Panc1 (cell line): ENCODE data around the gene PPP1R36. TPM values are rescaled to one million over a fixed set of nuclear protein-coding genes. Genes with fewer than 3 reads are reported as not detected.

Experiments
- ATAC-seq: fragments of 200-7000 bp; cut with Tn5 transposase; 2 replicates; pipeline ENCODE4 v1.9.1; 2020; ENCODE audit warnings: mild to moderate bottlenecking, moderate library complexity
- BruUV-seq: library from RNA; stranded (reverse); fragments of 400-500 nt; replicated peaks from 2 replicates; lab custom pipeline; 2021; lab: Mats Ljungman, UMichigan
- CTCF ChIA-PET: fragments of 300-600 bp; sonication (Branson Sonifier 250); formaldehyde crosslinking; loops from one replicate; lab custom pipeline; 2022; ENCODE audit warnings: antibody characterized with exemption; lab: Charles Lee
- POLR2A ChIA-PET: fragments of 300-600 bp; sonication (Branson Sonifier 250); formaldehyde crosslinking; loops from one replicate; lab custom pipeline; 2022; ENCODE audit warnings: antibody characterized with exemption; lab: Charles Lee
- DNase-seq: peaks from one replicate; pipeline ENCODE4 v3.0.0-alpha.2; 2010; ENCODE audit warnings: low read depth, low spot score
- H3K27ac ChIP-seq: 2 replicates; pipeline ENCODE4 v1.5.1; 2011; ENCODE audit warnings: mild to moderate bottlenecking, low read length, inconsistent platforms
- H3K27me3 ChIP-seq: fragments of 200-500 bp; sonication (Bioruptor generic); 2 replicates; pipeline ENCODE4 v1.6.0; 2014; ENCODE audit warnings: low read length, inconsistent platforms; ENCODE audit not compliant: control insufficient read depth, insufficient read depth
- H3K36me3 ChIP-seq: fragments of 200-500 bp; sonication (Bioruptor generic); 2 replicates; pipeline ENCODE4 v1.5.1; 2014; ENCODE audit warnings: inconsistent platforms, mild to moderate bottlenecking, low read length, moderate library complexity; ENCODE audit not compliant: control insufficient read depth, insufficient read depth
- H3K4me1 ChIP-seq: 2 replicates; pipeline ENCODE4 v1.5.1; 2011; ENCODE audit warnings: inconsistent platforms, mild to moderate bottlenecking, low read length, moderate library complexity; ENCODE audit not compliant: control insufficient read depth, insufficient read depth
- H3K4me3 ChIP-seq, 2 experiments: 2 replicates each; pipeline ENCODE4 v1.5.1; 2011 to 2012; ENCODE audit warnings: low read depth in 2 of 2, low read length in 2 of 2, mild to moderate bottlenecking in 2 of 2, inconsistent platforms in 1 of 2, moderate library complexity in 1 of 2
- H3K9me3 ChIP-seq: fragments of 200-500 bp; sonication (Bioruptor generic); 2 replicates; pipeline ENCODE4 v1.5.1; 2014; ENCODE audit warnings: low read depth, mild to moderate bottlenecking, inconsistent platforms, low read length, moderate library complexity; ENCODE audit not compliant: control insufficient read depth, insufficient read depth
- POLR2AphosphoS5 ChIP-seq: IDR thresholded peaks from 2 replicates; pipeline ENCODE4 v1.6.1; 2012; ENCODE audit warnings: mild to moderate bottlenecking, low read depth, low read length, moderate library complexity
- SIN3A ChIP-seq: IDR thresholded peaks from 2 replicates; pipeline ENCODE4 v1.6.1; 2012; ENCODE audit warnings: low read depth, mild to moderate bottlenecking, low read length, moderate library complexity, borderline replicate concordance; ENCODE audit not compliant: insufficient read depth
- TCF7L2 ChIP-seq: IDR thresholded peaks from 2 replicates; pipeline ENCODE4 v1.6.1; 2011; ENCODE audit warnings: mild to moderate bottlenecking, low read depth, low read length, inconsistent platforms
- in situ Hi-C: cut with HindIII; loops from 2 replicates; pipeline ENCODE4 v1.10.0; 2016; ENCODE audit warnings: low sequenced_read_pairs, low pct_unique_long_range_greater_than_20kb
- intact Hi-C: fragments of 100-400 bp; cut with micrococcal nuclease; formaldehyde crosslinking; loops from one replicate; pipeline ENCODE4 v1.10.0; 2022; ENCODE audit not compliant: unreplicated experiment
- total RNA-seq: library from RNA; stranded (reverse); gene quantifications from one replicate; pipeline ENCODE4 v1.2.1, GENCODE V29; 2021; ENCODE audit not compliant: unreplicated experiment
- TF ChIP-seq, protein P1 (sequence below): fragments of 450-650 bp; IDR thresholded peaks from 2 replicates; pipeline ENCODE4 v1.5.1; 2017; ENCODE audit warnings: mild to moderate bottlenecking
- TF ChIP-seq, protein P2 (sequence below), 2 experiments: IDR thresholded peaks; 2 replicates each; pipeline ENCODE4 v1.6.1; 2011 to 2012; ENCODE audit warnings: low read depth in 2 of 2, control low read depth in 1 of 2, low read length in 1 of 2, mild to moderate bottlenecking in 1 of 2, moderate library complexity in 1 of 2; ENCODE audit not compliant: insufficient read depth in 1 of 2

Gene PPP1R36
- total RNA-seq, 1 experiment from 2014 or later, result 0.69 TPM

DNA sequence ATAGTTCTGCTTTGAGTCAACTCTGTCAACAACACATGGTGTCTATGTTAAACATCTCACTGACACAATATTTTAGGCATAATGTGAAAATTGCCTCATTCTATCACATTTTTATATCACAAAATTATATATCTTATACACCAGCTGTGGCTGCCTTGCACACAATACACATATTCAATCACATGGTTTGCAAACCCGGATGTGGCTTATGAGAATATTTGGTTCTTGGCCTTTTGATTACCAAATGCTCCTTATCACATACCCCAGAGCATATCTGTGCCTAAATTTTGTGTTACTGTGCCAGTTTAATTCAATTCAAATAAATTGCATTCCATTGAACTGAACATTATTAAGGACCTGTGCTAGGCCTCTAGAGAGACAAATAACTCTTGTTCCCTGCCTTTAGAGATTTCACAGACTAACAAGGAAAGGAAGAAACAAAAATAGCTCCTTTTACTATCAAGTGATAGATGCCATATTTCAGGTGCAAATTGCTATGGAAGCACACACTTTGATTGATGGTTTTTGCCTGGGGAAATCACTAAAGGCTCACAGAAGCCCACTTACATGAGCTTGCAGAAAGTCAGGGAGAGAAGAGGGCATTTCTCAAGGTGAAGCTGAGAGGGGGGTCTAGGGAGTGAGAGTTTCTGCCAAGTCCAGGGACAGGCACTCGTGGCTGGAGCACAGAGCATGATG, 63.4 kb downstream of the PPP1R36 start:
- ChIA-PET CTCF (no interaction called here), POLR2A (no interaction called here)
- Histone ChIP-seq H3K4me1 (no peaks in the 10 kb centered on the region; the same call in 1 of the 2 replicates), H3K27me3 (no peaks in the 10 kb centered on the region), H3K27ac (no peak overlapping the region), H3K36me3 (no peaks in the 10 kb centered on the region), H3K9me3 (no peaks in the 10 kb centered on the region), H3K4me3 (no peak overlapping the region)
- intact Hi-C loops, result no loop called here
- TF ChIP-seq, protein P1, sequence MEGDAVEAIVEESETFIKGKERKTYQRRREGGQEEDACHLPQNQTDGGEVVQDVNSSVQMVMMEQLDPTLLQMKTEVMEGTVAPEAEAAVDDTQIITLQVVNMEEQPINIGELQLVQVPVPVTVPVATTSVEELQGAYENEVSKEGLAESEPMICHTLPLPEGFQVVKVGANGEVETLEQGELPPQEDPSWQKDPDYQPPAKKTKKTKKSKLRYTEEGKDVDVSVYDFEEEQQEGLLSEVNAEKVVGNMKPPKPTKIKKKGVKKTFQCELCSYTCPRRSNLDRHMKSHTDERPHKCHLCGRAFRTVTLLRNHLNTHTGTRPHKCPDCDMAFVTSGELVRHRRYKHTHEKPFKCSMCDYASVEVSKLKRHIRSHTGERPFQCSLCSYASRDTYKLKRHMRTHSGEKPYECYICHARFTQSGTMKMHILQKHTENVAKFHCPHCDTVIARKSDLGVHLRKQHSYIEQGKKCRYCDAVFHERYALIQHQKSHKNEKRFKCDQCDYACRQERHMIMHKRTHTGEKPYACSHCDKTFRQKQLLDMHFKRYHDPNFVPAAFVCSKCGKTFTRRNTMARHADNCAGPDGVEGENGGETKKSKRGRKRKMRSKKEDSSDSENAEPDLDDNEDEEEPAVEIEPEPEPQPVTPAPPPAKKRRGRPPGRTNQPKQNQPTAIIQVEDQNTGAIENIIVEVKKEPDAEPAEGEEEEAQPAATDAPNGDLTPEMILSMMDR, result no peak
- TF ChIP-seq POLR2AphosphoS5 (no peak), SIN3A (no peak), TCF7L2 (no peak)
- TF ChIP-seq, protein P2, sequence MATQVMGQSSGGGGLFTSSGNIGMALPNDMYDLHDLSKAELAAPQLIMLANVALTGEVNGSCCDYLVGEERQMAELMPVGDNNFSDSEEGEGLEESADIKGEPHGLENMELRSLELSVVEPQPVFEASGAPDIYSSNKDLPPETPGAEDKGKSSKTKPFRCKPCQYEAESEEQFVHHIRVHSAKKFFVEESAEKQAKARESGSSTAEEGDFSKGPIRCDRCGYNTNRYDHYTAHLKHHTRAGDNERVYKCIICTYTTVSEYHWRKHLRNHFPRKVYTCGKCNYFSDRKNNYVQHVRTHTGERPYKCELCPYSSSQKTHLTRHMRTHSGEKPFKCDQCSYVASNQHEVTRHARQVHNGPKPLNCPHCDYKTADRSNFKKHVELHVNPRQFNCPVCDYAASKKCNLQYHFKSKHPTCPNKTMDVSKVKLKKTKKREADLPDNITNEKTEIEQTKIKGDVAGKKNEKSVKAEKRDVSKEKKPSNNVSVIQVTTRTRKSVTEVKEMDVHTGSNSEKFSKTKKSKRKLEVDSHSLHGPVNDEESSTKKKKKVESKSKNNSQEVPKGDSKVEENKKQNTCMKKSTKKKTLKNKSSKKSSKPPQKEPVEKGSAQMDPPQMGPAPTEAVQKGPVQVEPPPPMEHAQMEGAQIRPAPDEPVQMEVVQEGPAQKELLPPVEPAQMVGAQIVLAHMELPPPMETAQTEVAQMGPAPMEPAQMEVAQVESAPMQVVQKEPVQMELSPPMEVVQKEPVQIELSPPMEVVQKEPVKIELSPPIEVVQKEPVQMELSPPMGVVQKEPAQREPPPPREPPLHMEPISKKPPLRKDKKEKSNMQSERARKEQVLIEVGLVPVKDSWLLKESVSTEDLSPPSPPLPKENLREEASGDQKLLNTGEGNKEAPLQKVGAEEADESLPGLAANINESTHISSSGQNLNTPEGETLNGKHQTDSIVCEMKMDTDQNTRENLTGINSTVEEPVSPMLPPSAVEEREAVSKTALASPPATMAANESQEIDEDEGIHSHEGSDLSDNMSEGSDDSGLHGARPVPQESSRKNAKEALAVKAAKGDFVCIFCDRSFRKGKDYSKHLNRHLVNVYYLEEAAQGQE (IDR thresholded peaks at IDR 0.05; ENCODE audit: insufficient read depth in 1 of 2, low read depth in 2 of 2, low read length in 1 of 2), result no peak
- DNase-seq (no peak), ATAC-seq (no peak)
- in situ Hi-C loops, result no loop called here
- no TSS peak for BruUV-seq

DNA sequence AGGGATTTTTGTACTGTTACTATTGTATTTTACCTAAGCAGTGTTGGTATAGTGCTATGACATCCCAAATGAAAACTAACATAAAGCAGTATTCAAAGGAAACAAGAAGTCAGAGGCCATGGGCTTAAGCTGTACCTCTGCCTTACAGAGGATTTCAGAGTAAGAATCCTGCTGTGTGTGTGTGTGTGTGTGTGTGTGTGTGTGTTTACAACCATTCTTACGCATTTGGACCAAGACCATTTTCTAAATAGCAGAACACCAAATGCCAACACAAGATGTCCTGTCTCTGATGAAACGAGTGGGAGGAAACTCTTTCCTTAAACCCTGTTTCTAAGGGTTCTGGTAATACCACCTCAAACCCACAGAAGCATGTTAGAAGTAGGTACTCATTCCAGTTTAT, 64.4 kb downstream of the PPP1R36 start:
- intact Hi-C loops, result no loop called here
- H3K36me3 ChIP-seq, result no peaks in the 10 kb centered on the region
- ATAC-seq, result no peak
- no peaks in the 10 kb centered on the region for H3K27me3 ChIP-seq
- ChIA-PET CTCF (no interaction called here), POLR2A (no interaction called here)
- BruUV-seq, result no TSS peak
- in situ Hi-C loops, result no loop called here
- no peak overlapping the region for H3K27ac ChIP-seq
- TF ChIP-seq TCF7L2 (no peak), SIN3A (no peak), POLR2AphosphoS5 (no peak)
- TF ChIP-seq, protein P1, result no peak
- TF ChIP-seq, protein P2 (IDR thresholded peaks at IDR 0.05; ENCODE audit: insufficient read depth in 1 of 2, low read depth in 2 of 2, low read length in 1 of 2), result no peak
- no peak overlapping the region for H3K4me3 ChIP-seq
- no peaks in the 10 kb centered on the region; the same call in 1 of the 2 replicates for H3K4me1 ChIP-seq
- H3K9me3 ChIP-seq, result no peaks in the 10 kb centered on the region
- no peak for DNase-seq
